NCI-H2196 (cell line): ENCODE data around the gene PRM2.
"Not testable (repeated sequence)": the region's sequence is repeated elsewhere in the genome, so short reads cannot be mapped to it uniquely, and the experiment has no call there.

Source experiments
- DNase-seq: peaks from one replicate; lab custom pipeline; 2025; ENCODE audit not compliant: unreplicated experiment; lab: John Stamatoyannopoulos, UW

The PRM2 gene

GRCh38 chr16:11290102-11290893 is 14.0 kb upstream of the PRM2 start:
- DNase-seq = no peak

GRCh38 chr16:11289696-11290095 is 13.4 kb upstream of the PRM2 start:
- DNase-seq = not testable (repeated sequence)

- no peak for DNase-seq
Measured at GRCh38 chr16:11289202-11289601, 12.9 kb upstream of the PRM2 start.

GRCh38 chr16:11285842-11286241 is 9.6 kb upstream of the PRM2 start:
- DNase-seq = no peak

GRCh38 chr16:11283820-11284248 is 7.6 kb upstream of the PRM2 start:
- no peak for DNase-seq

- DNase-seq = no peak
Measured at GRCh38 chr16:11280616-11281522, 4.6 kb upstream of the PRM2 start, which contains the start of gene PRM1. Gene PRM1 (minus strand): TSS chr16:11281330. CDS start chr16:11281238, 92 bp downstream.

GRCh38 chr16:11278681-11279628 is 2.7 kb upstream of the PRM2 start:
- DNase-seq = no peak

GRCh38 chr16:11277607-11278337 is 1.5 kb upstream of the PRM2 start:
- no peak for DNase-seq

- DNase-seq = no peak
Measured at GRCh38 chr16:11276896-11277593, 765 bp upstream of the PRM2 start.

GRCh38 chr16:11274964-11275363 is 1.3 kb downstream of the PRM2 start:
- no peak for DNase-seq

GRCh38 chr16:11273721-11274324 is 2.5 kb downstream of the PRM2 start:
- DNase-seq = no peak

GRCh38 chr16:11272921-11273720 is 3.2 kb downstream of the PRM2 start, which contains the start of gene PRM3:
Gene PRM3 (minus strand): TSS chr16:11273629. CDS start chr16:11273595, 34 bp downstream.
- no peak for DNase-seq

GRCh38 chr16:11272484-11272883 is 3.8 kb downstream of the PRM2 start:
- no peak for DNase-seq

GRCh38 chr16:11271610-11272009 is 4.7 kb downstream of the PRM2 start:
- DNase-seq = no peak

GRCh38 chr16:11270602-11271162 is 5.6 kb downstream of the PRM2 start:
- DNase-seq = no peak

- no peak for DNase-seq
Measured at GRCh38 chr16:11268921-11269375, 7.3 kb downstream of the PRM2 start, which contains the start of gene TNP2. Gene TNP2 (minus strand): TSS chr16:11269325. CDS start chr16:11269262, 63 bp downstream.

- no peak for DNase-seq
Measured at GRCh38 chr16:11265124-11265523, 11.2 kb downstream of the PRM2 start.
